OCI-LY3 (cell line): ENCODE measurements around the gene SF3A2.

Source experiments
- H2AFZ ChIP-seq: fragments of 200-600, 300-600 bp; shearing (Covaris generic); 2 replicates; pipeline ENCODE4 v1.6.0; 2014; ENCODE audit warnings: antibody characterized with exemption, low read depth, low read length
- H3K27ac ChIP-seq: fragments of 200-600, 300-600 bp; sonication (generic); 2 replicates; pipeline ENCODE4 v1.5.1; 2014; ENCODE audit warnings: mild to moderate bottlenecking, low read length, moderate library complexity, mixed read lengths
- H3K27me3 ChIP-seq: fragments of 200-600, 300-600 bp; sonication (generic); 2 replicates; pipeline ENCODE4 v1.6.1; 2014; ENCODE audit warnings: low read depth, low read length, mixed read lengths
- H3K36me3 ChIP-seq: fragments of 200-600, 300-600 bp; sonication (generic); replicated peaks from 2 replicates; pipeline ENCODE3; 2014; ENCODE audit warnings: low read depth, low read length, mixed read lengths
- H3K4me1 ChIP-seq: fragments of 300-600, 200-600 bp; sonication (generic); 2 replicates; pipeline ENCODE4 v1.6.1; 2014; ENCODE audit warnings: low read length, mixed read lengths
- H3K4me2 ChIP-seq: fragments of 200-600, 300-600 bp; sonication (generic); 2 replicates; pipeline ENCODE4 v1.6.1; 2014; ENCODE audit warnings: low read length, mixed read lengths
- H3K4me3 ChIP-seq: fragments of 300-600, 200-600 bp; sonication (generic); 2 replicates; pipeline ENCODE4 v1.5.1; 2014; ENCODE audit warnings: antibody characterized with exemption, mild to moderate bottlenecking, low read length, moderate library complexity
- H3K79me2 ChIP-seq: fragments of 300-600, 200-600 bp; shearing (Covaris generic); 2 replicates; pipeline ENCODE4 v1.6.1; 2014; ENCODE audit warnings: mild to moderate bottlenecking, low read length, mixed read lengths
- H3K9ac ChIP-seq: fragments of 300-600, 200-600 bp; shearing (Covaris generic); 2 replicates; pipeline ENCODE4 v1.6.0; 2014; ENCODE audit warnings: mild to moderate bottlenecking, low read length, moderate library complexity
- H3K9me3 ChIP-seq: fragments of 200-600, 300-600 bp; shearing (Covaris generic); 2 replicates; pipeline ENCODE4 v1.6.1; 2014; ENCODE audit warnings: low read length, mixed read lengths; ENCODE audit not compliant: insufficient read depth
- H4K20me1 ChIP-seq: fragments of 200-600, 300-600 bp; sonication (generic); 2 replicates; pipeline ENCODE4 v1.6.1; 2016; ENCODE audit warnings: low read length, mixed read lengths; ENCODE audit not compliant: insufficient read depth
- CTCF ChIP-seq: fragments of 200-600, 300-600 bp; sonication (generic); IDR thresholded peaks from 2 replicates; pipeline ENCODE4 v1.5.1; 2014; ENCODE audit warnings: antibody characterized with exemption, low read length, low read depth
- EZH2phosphoT487 ChIP-seq: fragments of 200-600 bp; shearing (Covaris generic); IDR thresholded peaks from 2 replicates; pipeline ENCODE4 v1.6.1; 2018; ENCODE audit warnings: antibody characterized with exemption, mixed run types, low read depth

Gene SF3A2

GRCh38 chr19:2270157-2270422 is 33.5 kb downstream of the SF3A2 start:
- Histone ChIP-seq H3K36me3 (peaks cover 35% of the 10 kb centered on the region), H2AFZ (no peak overlapping the region), H4K20me1 (peaks cover 52% of the 10 kb centered on the region), H3K9me3 (no peaks in the 10 kb centered on the region), H3K4me2 (peak overlapping the region; percentile 63), H3K4me1 (peaks cover 55% of the 10 kb centered on the region), H3K9ac (peak overlapping the region; percentile 96), H3K4me3 (peak overlapping the region; percentile 91), H3K27me3 (no peaks in the 10 kb centered on the region), H3K79me2 (peaks cover 56% of the 10 kb centered on the region), H3K27ac (peak overlapping the region; percentile 87)
- TF ChIP-seq EZH2phosphoT487 (no peak), CTCF (no peak)

- H3K4me3 ChIP-seq: peak overlapping the region; percentile 91
- no peaks in the 10 kb centered on the region for H3K9me3 ChIP-seq
- peaks cover 38% of the 10 kb centered on the region for H3K36me3 ChIP-seq
- H3K27ac ChIP-seq: peak overlapping the region; percentile 87
- no peak overlapping the region for H2AFZ ChIP-seq
- H3K9ac ChIP-seq: peak overlapping the region; percentile 96
- H3K27me3 ChIP-seq: no peaks in the 10 kb centered on the region
- TF ChIP-seq EZH2phosphoT487 (no peak), CTCF (no peak)
- peaks cover 57% of the 10 kb centered on the region for H4K20me1 ChIP-seq
- H3K4me2 ChIP-seq: peak overlapping the region; percentile 89
- peaks cover 55% of the 10 kb centered on the region for H3K4me1 ChIP-seq
- H3K79me2 ChIP-seq: peaks cover 62% of the 10 kb centered on the region
Observed at GRCh38 chr19:2270423-2271233, 34.0 kb downstream of the SF3A2 start.

DNA sequence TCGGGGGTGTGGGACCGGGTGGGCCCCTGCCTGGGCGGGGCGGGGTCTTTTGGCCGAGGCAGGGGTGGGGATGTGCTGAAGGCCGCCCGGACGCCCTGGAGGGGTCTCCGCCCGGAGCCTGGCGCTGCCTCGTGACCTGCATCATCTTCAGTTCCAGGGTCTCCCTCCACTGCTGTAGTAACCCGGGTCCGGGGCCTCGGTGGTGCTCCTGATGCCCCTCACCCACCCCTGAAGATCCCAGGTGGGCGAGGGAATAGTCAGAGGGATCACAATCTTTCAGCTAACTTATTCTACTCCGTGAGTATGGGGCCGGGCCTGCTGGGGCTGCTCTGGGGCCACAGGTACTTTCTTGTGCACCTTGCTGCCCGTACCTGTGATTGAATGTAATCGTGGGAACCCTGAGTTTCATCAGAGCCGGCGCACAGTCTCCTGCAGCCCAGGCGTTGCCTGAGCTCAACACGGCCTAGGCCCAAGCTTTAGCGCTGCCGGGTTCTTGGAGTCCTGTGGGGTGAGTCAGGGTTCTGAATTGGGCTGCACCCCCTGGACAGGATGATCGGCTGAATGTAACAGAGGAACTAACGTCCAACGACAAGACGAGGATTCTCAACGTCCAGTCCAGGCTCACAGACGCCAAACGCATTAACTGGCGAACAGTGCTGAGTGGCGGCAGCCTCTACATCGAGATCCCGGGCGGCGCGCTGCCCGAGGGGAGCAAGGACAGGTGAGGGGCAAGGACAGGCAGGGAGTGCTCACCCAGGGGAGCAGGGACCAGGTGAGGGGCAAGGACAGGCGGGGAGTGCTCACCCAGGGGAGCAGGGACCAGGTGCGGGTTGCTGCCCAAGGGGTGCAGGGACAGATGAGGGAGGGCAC is 34.8 kb downstream of the SF3A2 start:
- Histone ChIP-seq H2AFZ (no peak overlapping the region), H3K4me3 (peak overlapping the region; percentile 91), H3K79me2 (peaks cover 62% of the 10 kb centered on the region), H3K36me3 (peaks cover 43% of the 10 kb centered on the region), H3K27ac (peak overlapping the region; percentile 87), H3K4me2 (peak overlapping the region; percentile 89), H3K27me3 (no peaks in the 10 kb centered on the region), H3K9ac (peak overlapping the region; percentile 96), H4K20me1 (peaks cover 63% of the 10 kb centered on the region), H3K4me1 (peaks cover 49% of the 10 kb centered on the region), H3K9me3 (no peaks in the 10 kb centered on the region)
- no peak for TF ChIP-seq EZH2phosphoT487
- no peak for TF ChIP-seq CTCF
